HG02642 (cell line): ENCODE measurements around the gene CORIN.

Source experiments
- ATAC-seq: cut with Tn5 transposase; IDR thresholded peaks from one replicate; pipeline ENCODE4 v1.9.1; 2021; ENCODE audit warnings: mild to moderate bottlenecking; ENCODE audit not compliant: unreplicated experiment, poor library complexity

The CORIN gene

GRCh38 chr4:47654972-47655693 is 182.7 kb downstream of the CORIN start:
- no peak for ATAC-seq

GRCh38 chr4:47652092-47652491 is 185.8 kb downstream of the CORIN start:
- no peak for ATAC-seq

GRCh38 chr4:47651231-47651630 is 186.6 kb downstream of the CORIN start:
- ATAC-seq = no peak

- ATAC-seq = no peak
These were observed 187.2 kb downstream of the CORIN start for GRCh38 chr4:47650584-47651130.

- ATAC-seq = no peak
These were observed 190.3 kb downstream of the CORIN start for GRCh38 chr4:47647544-47647943.

- no peak for ATAC-seq
These were observed 190.8 kb downstream of the CORIN start for GRCh38 chr4:47647029-47647428.

GRCh38 chr4:47646372-47646771 is 191.5 kb downstream of the CORIN start:
- ATAC-seq = no peak

- no peak for ATAC-seq
These were observed 194.0 kb downstream of the CORIN start for GRCh38 chr4:47643845-47644244.

GRCh38 chr4:47642985-47643760 is 194.7 kb downstream of the CORIN start:
- ATAC-seq = no peak

- no peak for ATAC-seq
These were observed 195.6 kb downstream of the CORIN start for GRCh38 chr4:47642191-47642830.

GRCh38 chr4:47641755-47642154 is 196.1 kb downstream of the CORIN start:
- no peak for ATAC-seq

- no peak for ATAC-seq
These were observed 197.0 kb downstream of the CORIN start for GRCh38 chr4:47640911-47641310.

- ATAC-seq = no peak
These were observed 198.3 kb downstream of the CORIN start for GRCh38 chr4:47639531-47639930.

- no peak for ATAC-seq
These were observed 206.7 kb downstream of the CORIN start for GRCh38 chr4:47631161-47631560.

- no peak for ATAC-seq
These were observed 213.8 kb downstream of the CORIN start for GRCh38 chr4:47624031-47624441.

GRCh38 chr4:47621181-47621580 is 216.7 kb downstream of the CORIN start:
- no peak for ATAC-seq

GRCh38 chr4:47619691-47620090 is 218.2 kb downstream of the CORIN start:
- no peak for ATAC-seq

GRCh38 chr4:47617607-47618006 is 220.3 kb downstream of the CORIN start:
- ATAC-seq = peak; percentile 80

- ATAC-seq = no peak
These were observed 222.5 kb downstream of the CORIN start for GRCh38 chr4:47615385-47615784.

GRCh38 chr4:47612116-47613023 is 225.5 kb downstream of the CORIN start:
- ATAC-seq = no peak
